ENCODE data around the gene CMSS1.
"Not testable (repeated sequence)": the region's sequence is repeated elsewhere in the genome, so short reads cannot be mapped to it uniquely, and the experiment has no call there.

CMSS1 gene

DNA sequence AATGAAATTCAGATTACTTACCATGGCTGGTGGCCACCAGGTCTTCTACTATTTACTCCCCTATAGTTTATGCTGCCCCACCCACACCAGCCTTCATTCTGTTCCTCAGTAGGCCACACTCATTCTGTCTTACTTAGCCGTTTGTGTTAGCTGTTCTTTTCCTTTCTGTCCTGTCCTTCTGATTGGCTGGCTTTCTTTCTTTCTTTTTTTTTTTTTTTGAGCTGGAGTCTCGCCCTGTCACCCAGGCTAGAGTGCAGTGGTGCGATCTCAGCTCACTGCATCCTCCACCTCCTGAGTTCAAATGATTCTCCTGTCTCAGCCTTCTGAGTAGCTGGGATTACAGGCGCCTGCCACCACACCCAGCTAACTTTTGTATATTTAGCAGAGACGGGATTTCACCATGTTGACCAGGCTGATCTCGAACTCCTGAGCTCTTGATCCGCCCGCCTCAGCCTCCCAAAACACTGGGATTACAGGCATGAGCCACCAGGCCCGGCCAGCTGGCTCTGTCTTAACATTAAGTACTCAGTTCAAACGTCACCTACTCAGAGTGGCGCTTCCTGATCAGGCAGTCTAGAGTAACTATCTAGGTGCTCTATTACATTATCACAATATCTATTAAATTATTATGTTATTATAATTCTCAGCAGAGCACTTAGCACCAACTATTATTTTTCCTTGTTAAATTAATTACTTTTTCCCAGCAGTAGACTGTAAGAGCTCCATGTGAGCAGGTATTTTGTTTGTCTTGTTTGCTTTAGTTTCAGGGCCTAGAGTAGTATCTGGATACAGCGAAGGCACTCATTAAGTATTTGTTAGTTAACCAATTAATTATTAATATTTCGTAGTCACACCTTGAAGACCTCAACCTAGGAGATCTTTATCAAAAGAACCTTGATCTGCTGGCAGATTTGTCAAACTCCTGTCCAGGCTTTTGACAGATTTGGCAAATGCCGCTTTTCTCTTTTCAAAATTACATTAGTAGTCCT lies 6.4 kb downstream of the CMSS1 start:
- DNase-seq = no peak

DNA sequence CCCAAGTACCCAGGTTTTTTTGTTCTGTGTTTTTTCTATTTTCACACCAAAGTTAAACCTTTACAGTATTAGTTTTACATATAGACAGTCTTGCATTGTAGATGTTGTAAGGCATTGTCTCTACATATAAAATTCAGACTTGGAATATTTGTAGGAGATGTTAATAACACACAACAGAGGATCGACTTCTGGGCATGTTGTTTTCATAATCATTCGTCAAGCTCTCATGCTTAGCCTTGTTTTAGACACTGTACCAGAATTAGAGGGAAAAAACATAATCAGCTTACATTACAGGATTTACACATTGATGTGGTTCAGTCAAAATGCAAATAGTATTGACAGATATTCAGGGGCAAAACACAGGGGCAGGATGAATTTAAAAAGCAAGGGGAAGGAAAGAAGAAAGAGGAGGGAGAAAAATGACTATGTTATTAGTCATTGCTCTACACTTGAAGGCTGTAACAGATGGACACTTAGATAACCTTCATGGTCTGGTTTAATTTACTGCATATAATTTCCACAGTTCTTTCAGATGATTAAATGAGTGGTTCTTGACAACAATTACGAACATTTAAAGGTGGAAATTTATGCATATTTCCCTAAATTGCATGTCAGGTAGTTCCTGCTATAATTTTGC lies 7.5 kb downstream of the CMSS1 start:
- no peak for DNase-seq

DNA sequence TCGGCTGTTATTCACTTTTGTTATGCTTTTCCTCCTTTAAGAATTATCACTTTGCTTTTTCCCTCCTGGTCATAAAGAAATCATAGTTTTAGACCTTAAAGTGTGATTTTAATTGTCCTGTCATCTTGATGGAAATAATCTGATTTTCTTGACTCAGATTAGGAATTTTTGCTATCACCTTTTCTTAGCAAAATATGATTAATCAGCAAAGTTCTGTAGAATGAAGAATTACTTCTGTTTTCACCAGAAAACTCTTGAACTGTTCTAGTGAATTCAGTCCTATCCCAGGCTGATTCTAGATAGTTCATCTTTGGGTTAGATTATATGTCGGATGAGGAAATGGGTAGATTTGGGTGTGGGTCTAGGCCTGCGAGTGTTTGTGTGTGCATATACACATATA lies 12.2 kb downstream of the CMSS1 start:
- DNase-seq = no peak

DNA sequence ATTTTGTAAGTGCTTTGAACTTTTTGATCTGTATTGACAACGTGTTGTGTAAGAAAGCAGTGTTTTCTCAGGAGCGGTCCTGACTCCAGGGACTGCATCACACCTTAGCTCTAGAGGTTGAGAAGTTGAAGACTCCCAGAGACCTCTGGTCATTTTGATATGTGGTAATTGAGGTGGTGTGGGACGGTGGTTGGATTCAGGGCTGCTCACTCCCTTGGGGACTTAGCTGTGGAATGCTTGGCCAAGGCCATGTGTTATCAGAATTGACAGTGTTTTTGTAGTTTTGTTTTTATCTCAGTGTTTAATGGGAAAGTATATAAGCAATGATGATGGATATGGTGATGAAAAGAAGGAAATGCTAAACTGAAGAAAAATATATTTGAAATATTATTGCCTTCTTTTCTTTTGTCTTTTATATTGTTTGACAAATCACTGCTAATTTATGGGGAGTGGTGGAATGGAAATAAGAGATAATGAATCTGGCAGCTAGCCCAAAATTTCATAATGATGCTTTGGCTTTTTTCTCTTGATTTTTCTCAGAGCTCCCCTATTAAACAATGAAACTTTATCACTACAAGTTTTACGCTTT lies 16.0 kb downstream of the CMSS1 start:
- no peak for DNase-seq

DNA sequence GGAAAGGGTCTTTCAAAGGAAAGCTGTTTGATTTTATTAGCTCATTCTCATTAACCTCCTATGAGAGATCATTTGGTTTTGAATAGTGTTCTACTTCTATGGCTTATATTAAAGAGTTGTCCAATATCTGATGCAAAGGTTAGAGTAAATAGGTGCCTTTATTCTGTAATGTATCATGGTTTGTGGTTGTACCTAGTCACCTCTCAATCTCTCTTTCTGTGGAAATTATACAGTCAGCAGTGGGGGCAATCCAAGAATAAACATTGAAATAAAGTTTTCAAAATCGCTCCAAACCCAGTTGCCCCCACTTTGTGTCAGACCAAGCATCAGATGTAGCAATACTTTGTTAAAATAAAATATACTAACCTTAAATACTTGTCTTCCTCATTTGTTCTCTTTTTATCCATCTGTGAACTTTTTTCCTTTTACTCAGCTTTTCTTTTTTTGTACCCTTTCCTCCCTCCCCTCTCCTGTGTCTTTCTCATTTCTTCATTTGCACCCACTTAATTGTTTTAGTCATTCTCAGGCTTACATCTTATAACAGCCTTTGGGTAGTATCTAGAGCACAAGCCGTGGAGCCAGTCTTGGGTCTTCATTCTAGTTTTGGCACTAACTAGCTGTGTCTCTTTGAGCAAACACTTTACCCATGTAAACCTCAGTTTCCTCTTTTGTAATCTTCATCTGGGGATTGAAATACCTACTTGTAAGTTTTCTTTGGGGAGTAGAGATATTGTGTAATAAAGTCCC lies 16.7 kb downstream of the CMSS1 start:
- DNase-seq = no peak

GRCh38 chr3:99836681-99837080 lies 19.0 kb downstream of the CMSS1 start:
- no peak for DNase-seq

- DNase-seq = no peak
Measured at GRCh38 chr3:99837715-99838114, 20.1 kb downstream of the CMSS1 start.

GRCh38 chr3:99838755-99839154 lies 21.1 kb downstream of the CMSS1 start:
- DNase-seq = no peak

DNA sequence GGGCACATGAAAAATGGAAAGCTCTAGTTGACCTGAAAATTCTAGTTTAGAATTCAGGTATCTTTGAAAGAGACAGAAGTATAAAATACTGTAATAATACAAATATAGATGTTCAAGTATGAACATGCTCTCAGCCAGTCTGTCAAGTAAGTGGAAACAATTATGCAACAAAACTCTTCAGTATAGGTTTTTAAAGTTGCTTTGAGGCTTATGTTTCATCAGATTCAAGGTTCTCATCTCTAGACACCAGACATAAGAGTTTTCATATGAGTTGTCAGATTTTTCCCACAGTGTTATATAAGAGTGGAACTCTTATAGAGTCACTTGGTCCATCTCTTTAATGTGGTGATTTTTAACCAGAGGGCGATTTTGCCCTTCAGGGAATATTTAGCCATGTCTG lies 22.0 kb downstream of the CMSS1 start:
- DNase-seq = no peak

GRCh38 chr3:99841949-99842348 lies 24.3 kb downstream of the CMSS1 start:
- not testable (repeated sequence) for DNase-seq

- no peak for DNase-seq
Measured at GRCh38 chr3:99842826-99843589, 25.3 kb downstream of the CMSS1 start.

- no peak for DNase-seq
Measured at GRCh38 chr3:99843590-99844258, 26.1 kb downstream of the CMSS1 start.

GRCh38 chr3:99845331-99845730 lies 27.7 kb downstream of the CMSS1 start:
- DNase-seq = no peak

- DNase-seq = no peak
Measured at GRCh38 chr3:99845999-99846398, 28.3 kb downstream of the CMSS1 start.

DNA sequence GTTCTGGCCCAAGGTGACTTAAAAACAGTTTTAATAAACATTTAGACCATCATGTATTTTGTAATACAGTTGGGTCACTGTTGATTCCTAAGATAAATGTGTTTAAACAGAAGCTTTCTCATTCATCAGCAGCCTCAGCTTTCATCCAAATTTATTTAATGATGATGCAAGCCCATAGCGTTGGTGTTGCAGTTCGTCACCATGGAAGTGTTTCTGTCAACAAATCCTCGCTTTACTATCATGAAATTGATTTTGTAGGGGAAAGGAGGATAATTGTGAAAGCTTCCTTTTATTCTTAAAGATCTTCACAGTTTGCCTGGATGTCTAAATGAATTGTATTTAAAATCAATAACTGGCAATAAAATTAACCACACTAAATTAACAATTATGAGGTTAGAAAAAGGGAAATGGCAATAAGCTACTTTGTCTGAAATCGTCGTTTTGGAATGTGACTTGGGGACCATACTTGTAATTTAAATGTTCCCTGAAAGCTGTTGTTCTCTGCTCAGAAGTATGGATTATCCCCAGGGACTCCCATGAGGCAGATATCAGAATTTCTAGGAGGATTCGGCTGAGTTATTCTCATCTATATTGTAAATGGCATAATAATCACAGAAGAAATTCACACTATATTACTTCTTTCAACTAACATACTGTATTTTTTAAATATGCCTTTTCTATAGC lies 29.0 kb downstream of the CMSS1 start:
- DNase-seq = no peak

DNA sequence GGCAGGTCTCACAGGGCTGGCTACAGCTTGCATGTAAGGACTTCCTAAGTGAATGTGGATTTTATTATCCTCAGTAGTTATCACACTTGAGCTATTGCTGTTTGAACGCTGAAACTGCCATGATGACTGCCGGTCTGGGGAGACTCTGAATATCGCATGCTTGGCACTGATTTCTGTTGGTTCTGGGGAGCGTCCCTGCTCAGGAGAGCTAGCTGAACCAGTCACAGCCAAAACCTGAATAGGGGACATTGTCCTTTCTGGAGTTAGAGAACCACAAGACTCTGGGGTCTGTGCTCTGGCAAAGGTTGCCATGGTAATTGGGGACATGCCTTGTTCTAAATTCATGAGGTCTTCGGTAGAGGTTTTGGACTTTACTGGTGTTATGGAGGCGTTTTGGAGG lies 30.8 kb downstream of the CMSS1 start:
- no peak for DNase-seq

GRCh38 chr3:99850608-99851007 lies 32.9 kb downstream of the CMSS1 start:
- no peak for DNase-seq

DNA sequence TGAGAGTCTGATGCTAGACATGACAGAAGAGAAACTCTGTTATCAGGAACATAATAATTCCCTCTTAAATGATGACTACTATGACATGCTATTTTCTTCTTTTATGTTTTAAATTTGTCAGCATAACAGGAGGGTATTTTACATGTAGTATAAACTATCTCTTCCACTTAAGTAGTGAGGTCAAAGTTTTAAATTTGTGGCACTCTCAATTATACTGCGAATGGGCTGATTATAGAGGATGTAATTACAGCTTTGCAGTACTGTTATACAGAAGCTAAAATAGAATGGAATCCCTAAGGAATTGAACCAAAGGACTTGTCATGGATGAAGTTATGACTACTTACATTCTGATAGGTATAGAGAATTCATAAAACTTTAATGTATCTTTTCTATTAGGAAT lies 34.3 kb downstream of the CMSS1 start:
- DNase-seq = no peak

DNA sequence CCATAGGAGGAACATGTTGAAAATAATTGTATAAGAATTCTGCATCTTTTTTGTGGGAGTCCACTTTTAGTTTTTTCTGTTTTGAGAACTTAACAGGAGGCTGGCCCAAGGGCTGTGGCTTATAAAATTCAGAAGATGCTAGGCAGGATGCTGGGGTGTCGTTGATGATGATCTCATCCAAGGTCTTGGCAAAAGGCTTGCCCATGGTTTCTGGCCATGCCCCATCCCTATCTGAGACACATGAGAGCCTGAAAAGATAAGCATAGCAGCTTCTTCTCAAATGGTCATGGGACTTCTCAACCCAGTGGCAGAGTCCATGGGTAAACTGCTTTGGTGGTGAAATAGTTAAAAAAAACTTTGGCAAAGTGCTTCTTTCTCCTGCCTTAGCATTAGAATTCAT lies 35.2 kb downstream of the CMSS1 start:
- DNase-seq = no peak

GRCh38 chr3:99854756-99855298 lies 37.2 kb downstream of the CMSS1 start:
- no peak for DNase-seq

DNA sequence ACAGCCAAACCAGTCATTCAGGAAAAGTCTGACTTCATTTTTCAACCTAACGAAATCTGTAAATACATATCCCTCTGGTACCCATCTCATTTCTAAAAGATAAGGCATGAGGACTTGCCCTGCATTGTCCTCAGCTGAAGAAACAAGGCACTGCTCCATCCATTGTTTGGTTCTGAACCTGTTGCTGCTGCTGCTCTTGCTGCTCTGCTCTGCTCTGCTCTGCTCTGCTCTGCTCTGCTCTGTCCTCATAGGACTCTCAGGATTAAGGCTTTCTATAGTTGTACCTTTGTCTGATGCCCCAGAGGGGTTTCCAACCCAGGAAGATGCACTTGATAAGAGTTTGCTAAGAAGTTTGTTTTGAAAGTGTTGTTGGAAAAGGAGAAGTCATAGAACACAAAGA lies 38.2 kb downstream of the CMSS1 start:
- DNase-seq = no peak
